Measurements from ENCODE around the gene TK1.
A peak's percentile ranks its signal among the peaks of the same experiment; 100 is the strongest.
"Not testable (repeated sequence)": the region's sequence is repeated elsewhere in the genome, so short reads cannot be mapped to it uniquely, and the experiment has no call there.

TK1 gene

GRCh38 chr17:78147315-78147998 lies 39.4 kb downstream of the TK1 start:
- DNase-seq: no peak

- no peak for DNase-seq
Measured at GRCh38 chr17:78146881-78147280, 40.0 kb downstream of the TK1 start.

GRCh38 chr17:78146471-78146869 lies 40.4 kb downstream of the TK1 start:
- no peak for DNase-seq

- DNase-seq: no peak
Measured at GRCh38 chr17:78144736-78145641, 41.9 kb downstream of the TK1 start.

- peak; percentile 66 for DNase-seq
Measured at GRCh38 chr17:78144147-78144719, 42.6 kb downstream of the TK1 start.

GRCh38 chr17:78143214-78144146 lies 43.4 kb downstream of the TK1 start:
- DNase-seq: no peak

- DNase-seq: peak; percentile 51
Measured at GRCh38 chr17:78142119-78142861, 44.6 kb downstream of the TK1 start.

GRCh38 chr17:78141437-78142118 lies 45.3 kb downstream of the TK1 start:
- DNase-seq: no peak

- peak; percentile 55 for DNase-seq
Measured at GRCh38 chr17:78140169-78141051, 46.4 kb downstream of the TK1 start.

- not testable (repeated sequence) for DNase-seq
Measured at GRCh38 chr17:78139861-78140168, 47.0 kb downstream of the TK1 start.

GRCh38 chr17:78138204-78139060 lies 48.4 kb downstream of the TK1 start:
- no peak for DNase-seq

GRCh38 chr17:78137392-78138203 lies 49.3 kb downstream of the TK1 start:
- no peak for DNase-seq

GRCh38 chr17:78135858-78136500 lies 50.9 kb downstream of the TK1 start:
- DNase-seq: no peak

- no peak for DNase-seq
Measured at GRCh38 chr17:78134899-78135385, 51.9 kb downstream of the TK1 start.

GRCh38 chr17:78133971-78134898 lies 52.6 kb downstream of the TK1 start:
- no peak for DNase-seq

GRCh38 chr17:78133179-78133951 lies 53.5 kb downstream of the TK1 start:
- DNase-seq: no peak

Data from fibroblast of upper back skin (primary cell).